HEK293T (cell line): ENCODE measurements around the gene GPR39.

Source experiments
- CTCF ChIA-PET: fragments of 350-600 bp; formaldehyde crosslinking; extraction: SDS; loops from one replicate; lab custom pipeline; 2021; ENCODE audit warnings: antibody characterized with exemption, inconsistent platforms; lab: Yijun Ruan, JAX
- POLR2A ChIA-PET: fragments of 350-600 bp; formaldehyde crosslinking; extraction: SDS; loops from one replicate; lab custom pipeline; 2020; ENCODE audit warnings: antibody characterized with exemption, inconsistent platforms; lab: Yijun Ruan, JAX
- DNase-seq: peaks from one replicate; pipeline ENCODE4 v3.0.0; 2012; ENCODE audit warnings: mixed read lengths; ENCODE audit errors: extremely low spot score
- ARNT ChIP-seq: fragments of 450-650 bp; IDR thresholded peaks from 2 replicates; pipeline ENCODE4 v1.6.1; 2017; ENCODE audit warnings: mild to moderate bottlenecking
- BHLHE40 ChIP-seq: fragments of 450-650 bp; IDR thresholded peaks from 2 replicates; pipeline ENCODE4 v1.6.1; 2016; ENCODE audit warnings: mild to moderate bottlenecking, moderate library complexity, borderline replicate concordance
- CTBP1 ChIP-seq: fragments of 450-650 bp; IDR thresholded peaks from 2 replicates; pipeline ENCODE4 v1.6.1; 2016; ENCODE audit warnings: borderline replicate concordance
- ELF4 ChIP-seq: fragments of 450-650 bp; IDR thresholded peaks from 2 replicates; pipeline ENCODE4 v1.6.1; 2017; ENCODE audit warnings: antibody characterized with exemption
- FOXA1 ChIP-seq: fragments of 450-650 bp; IDR thresholded peaks from 2 replicates; pipeline ENCODE4 v1.6.1; 2016; ENCODE audit warnings: mild to moderate bottlenecking
- FOXK2 ChIP-seq: fragments of 450-650 bp; IDR thresholded peaks from 2 replicates; pipeline ENCODE4 v1.6.1; 2016; ENCODE audit warnings: mild to moderate bottlenecking
- FOXM1 ChIP-seq: fragments of 450-650 bp; IDR thresholded peaks from 2 replicates; pipeline ENCODE4 v1.6.1; 2017; ENCODE audit warnings: mild to moderate bottlenecking, borderline replicate concordance
- HDGF ChIP-seq: fragments of 450-650 bp; IDR thresholded peaks from 2 replicates; pipeline ENCODE4 v1.6.1; 2017; ENCODE audit warnings: antibody characterized with exemption, borderline replicate concordance
- L3MBTL2 ChIP-seq: fragments of 450-650 bp; conservative IDR thresholded peaks from 2 replicates; pipeline ENCODE4 v1.6.1; 2016; ENCODE audit warnings: mild to moderate bottlenecking
- LEF1 ChIP-seq: fragments of 450-650 bp; IDR thresholded peaks from 2 replicates; pipeline ENCODE4 v1.6.1; 2017; ENCODE audit warnings: mild to moderate bottlenecking, borderline replicate concordance
- NFRKB ChIP-seq: fragments of 450-650 bp; IDR thresholded peaks from 2 replicates; pipeline ENCODE4 v1.6.1; 2016; ENCODE audit warnings: mild to moderate bottlenecking, moderate library complexity
- PKNOX1 ChIP-seq: fragments of 450-650 bp; IDR thresholded peaks from 2 replicates; pipeline ENCODE4 v1.6.1; 2016
- SP1 ChIP-seq: fragments of 450-650 bp; IDR thresholded peaks from 2 replicates; pipeline ENCODE4 v1.6.1; 2017
- SUZ12 ChIP-seq: fragments of 450-650 bp; IDR thresholded peaks from 2 replicates; pipeline ENCODE4 v1.6.1; 2016; ENCODE audit warnings: mild to moderate bottlenecking
- TARDBP ChIP-seq: fragments of 450-650 bp; IDR thresholded peaks from 2 replicates; pipeline ENCODE4 v1.6.1; 2016
- ZNF384 ChIP-seq: fragments of 450-650 bp; IDR thresholded peaks from 2 replicates; pipeline ENCODE4 v1.6.1; 2016

Gene GPR39

DNA sequence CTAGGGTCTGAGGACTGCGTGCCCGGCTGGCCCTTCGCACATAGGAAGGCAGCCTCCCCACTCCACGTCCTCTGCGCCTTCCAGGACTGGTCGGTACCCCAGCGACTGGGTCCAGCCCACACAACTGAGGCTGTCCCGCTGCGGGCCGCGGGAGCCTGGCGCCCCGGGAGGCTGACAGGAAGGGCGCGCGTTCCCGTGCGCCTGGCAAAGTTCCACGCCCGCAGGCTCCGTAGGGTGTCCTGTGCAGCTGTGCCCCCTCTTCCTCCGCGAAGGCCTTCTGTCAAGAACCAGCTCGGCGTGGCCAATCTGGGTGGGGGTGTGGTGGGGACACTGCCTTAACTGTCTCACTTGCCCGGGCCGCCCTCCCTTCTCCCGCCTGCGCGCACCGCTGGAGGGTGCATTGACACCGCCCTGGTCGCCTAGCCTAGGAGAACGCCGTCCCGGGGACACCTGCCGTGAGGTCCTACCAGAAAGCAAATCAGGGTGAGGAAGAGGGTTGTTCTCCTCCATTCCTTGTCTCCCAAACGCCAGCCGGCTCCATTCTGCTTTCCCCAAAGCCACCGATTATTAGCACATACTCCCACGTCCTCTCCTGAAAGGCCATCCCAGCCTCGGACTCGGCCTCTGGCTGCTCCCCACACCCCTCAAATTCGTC, 254.0 kb downstream of the GPR39 start:
- CTCF ChIA-PET: no interaction called here
- peak; percentile 19 for DNase-seq
- no peak for TF ChIP-seq NFRKB
- TF ChIP-seq ELF4: no peak
- TF ChIP-seq L3MBTL2: no peak
- no peak for TF ChIP-seq HDGF
- TF ChIP-seq TARDBP: no peak
- no peak for TF ChIP-seq FOXM1
- no peak for TF ChIP-seq FOXA1
- no peak for TF ChIP-seq SP1
- no peak for TF ChIP-seq LEF1
- no peak for TF ChIP-seq SUZ12
- no peak for TF ChIP-seq FOXK2
- no peak for TF ChIP-seq PKNOX1
- no peak for TF ChIP-seq CTBP1
- TF ChIP-seq ZNF384: no peak
- TF ChIP-seq BHLHE40: no peak
- no peak for TF ChIP-seq ARNT
- POLR2A ChIA-PET: interaction anchor here (1.0 kb wide), 1 partner anchor 597 kb away, joined by 3 read pairs; no protein-coding TSS in a partner anchor

- TF ChIP-seq ZNF384: no peak
- TF ChIP-seq L3MBTL2: no peak
- TF ChIP-seq SUZ12: no peak
- no peak for TF ChIP-seq SP1
- no peak for TF ChIP-seq CTBP1
- ChIA-PET POLR2A (interaction anchor here (1.0 kb wide), 1 partner anchor 596 kb away, joined by 3 read pairs; no protein-coding TSS in a partner anchor), CTCF (no interaction called here)
- DNase-seq: peak; percentile 15
These were observed 254.7 kb downstream of the GPR39 start for GRCh38 chr2:132671151-132671835.

- CTCF ChIA-PET: no interaction called here
- POLR2A ChIA-PET: no interaction called here
- DNase-seq: no peak
- TF ChIP-seq HDGF: no peak
- TF ChIP-seq NFRKB: no peak
- TF ChIP-seq FOXK2: no peak
- TF ChIP-seq TARDBP: no peak
- TF ChIP-seq FOXA1: no peak
- TF ChIP-seq ELF4: no peak
- TF ChIP-seq LEF1: no peak
- TF ChIP-seq SP1: no peak
- no peak for TF ChIP-seq L3MBTL2
- TF ChIP-seq ARNT: no peak
- no peak for TF ChIP-seq ZNF384
- TF ChIP-seq PKNOX1: no peak
- no peak for TF ChIP-seq SUZ12
These were observed 260.4 kb downstream of the GPR39 start for GRCh38 chr2:132676999-132677398.

- POLR2A ChIA-PET: no interaction called here
- TF ChIP-seq NFRKB: no peak
- no peak for TF ChIP-seq ZNF384
- TF ChIP-seq BHLHE40: no peak
- no peak for TF ChIP-seq HDGF
- CTCF ChIA-PET: no interaction called here
- no peak for DNase-seq
These were observed 261.1 kb downstream of the GPR39 start for GRCh38 chr2:132677661-132678060.

GRCh38 chr2:132678483-132678882, 261.9 kb downstream of the GPR39 start:
- TF ChIP-seq NFRKB (no peak), TARDBP (no peak), ELF4 (no peak)
- no peak for DNase-seq
- POLR2A ChIA-PET: no interaction called here
- CTCF ChIA-PET: no interaction called here

GRCh38 chr2:132680544-132680943, 263.9 kb downstream of the GPR39 start:
- CTCF ChIA-PET: no interaction called here

More at GRCh38 chr2:132680544-132680943, 263.9 kb downstream of the GPR39 start:
- POLR2A ChIA-PET: no interaction called here
- TF ChIP-seq FOXM1 (no peak), PKNOX1 (no peak), L3MBTL2 (no peak), ZNF384 (no peak), TARDBP (no peak), BHLHE40 (no peak), CTBP1 (no peak), FOXA1 (no peak), NFRKB (no peak), ARNT (no peak), SUZ12 (no peak), ELF4 (no peak), SP1 (no peak), HDGF (no peak)
- no peak for DNase-seq
